Activated CD8-positive, alpha-beta T cell treated with anti-CD3 and anti-CD28 coated beads for 36 hours (primary cell): Measurements from ENCODE around the gene FBXO3. TPM values are rescaled to one million over a fixed set of nuclear protein-coding genes. Genes with fewer than 3 reads are reported as not detected.

Source experiments
- ATAC-seq: fragments of 200-7000 bp; cut with Tn5 transposase; one replicate; pipeline ENCODE4 v1.10.0; 2021; ENCODE audit warnings: mild to moderate bottlenecking, moderate library complexity
- CTCF ChIA-PET: fragments of 350-600 bp; sonication (Branson Sonifier 250); formaldehyde crosslinking; loops from one replicate; lab custom pipeline; 2021; ENCODE audit warnings: antibody characterized with exemption; lab: Charles Lee
- POLR2A ChIA-PET: fragments of 350-600 bp; sonication (Branson Sonifier 250); formaldehyde crosslinking; loops from one replicate; lab custom pipeline; 2021; ENCODE audit warnings: antibody characterized with exemption; lab: Charles Lee
- DNase-seq: peaks from one replicate; pipeline ENCODE4 v3.0.0-alpha.2; 2020
- H3K27ac Mint-ChIP-seq: one replicate; pipeline ENCODE4 v1.8.0; 2021; ENCODE audit warnings: mild to moderate bottlenecking, mixed read lengths
- H3K27me3 Mint-ChIP-seq: one replicate; pipeline ENCODE4 v1.8.0; 2021; ENCODE audit warnings: mixed read lengths
- H3K36me3 Mint-ChIP-seq: one replicate; pipeline ENCODE4 v1.8.0; 2021; ENCODE audit warnings: low read depth, mixed read lengths
- H3K4me1 Mint-ChIP-seq: one replicate; pipeline ENCODE4 v1.8.0; 2021; ENCODE audit warnings: low read depth, mixed read lengths
- H3K4me3 Mint-ChIP-seq: one replicate; pipeline ENCODE4 v1.8.0; 2021; ENCODE audit warnings: mild to moderate bottlenecking, moderate library complexity, mixed read lengths
- H3K9me3 Mint-ChIP-seq: one replicate; pipeline ENCODE4 v1.8.0; 2021; ENCODE audit warnings: mixed read lengths
- CTCF ChIP-seq: fragments of 200-600 bp; IDR thresholded peaks from one replicate; pipeline ENCODE4 v1.8.0; 2022; ENCODE audit warnings: antibody characterized with exemption, mild to moderate bottlenecking
- intact Hi-C: fragments of 100-400 bp; cut with micrococcal nuclease; formaldehyde crosslinking; loops from one replicate; pipeline ENCODE4 v1.10.0; 2022
- total RNA-seq, 2 experiments: library from RNA; stranded (reverse); gene quantifications; one replicate each; pipeline ENCODE4 v1.2.3, GENCODE V29; 2021

Gene FBXO3
- total RNA-seq, 2 experiments from 2014 or later: 9.0 to 11.5 TPM

GRCh38 chr11:33766085-33766484 is 8.2 kb downstream of the FBXO3 start:
- ATAC-seq (no peak), DNase-seq (no peak)
- TF ChIP-seq CTCF: no peak
- no peaks in the 10 kb centered on the region for H3K9me3 Mint-ChIP-seq
- ChIA-PET CTCF (no interaction called here), POLR2A (no interaction called here)
- H3K36me3 Mint-ChIP-seq: peaks cover 26% of the 10 kb centered on the region
- no peaks in the 10 kb centered on the region for H3K27me3 Mint-ChIP-seq
- peaks cover 12% of the 10 kb centered on the region for H3K4me1 Mint-ChIP-seq
- no peak overlapping the region for H3K27ac Mint-ChIP-seq
- H3K4me3 Mint-ChIP-seq: no peak overlapping the region
- intact Hi-C loops: no loop called here

GRCh38 chr11:33761471-33761870 is 12.8 kb downstream of the FBXO3 start:
- Mint-ChIP-seq H3K9me3 (no peaks in the 10 kb centered on the region), H3K4me1 (peaks cover 16% of the 10 kb centered on the region), H3K4me3 (no peak overlapping the region), H3K27ac (no peak overlapping the region), H3K36me3 (peaks cover 49% of the 10 kb centered on the region), H3K27me3 (no peaks in the 10 kb centered on the region)
- DNase-seq (no peak), ATAC-seq (no peak)
- intact Hi-C loops: no loop called here
- no peak for TF ChIP-seq CTCF
- ChIA-PET CTCF (interaction anchor here (1.0 kb wide), 1 partner anchor 19 kb away, joined by 3 read pairs; no protein-coding TSS in a partner anchor), POLR2A (interaction anchor here (0.7 kb wide), 1 partner anchor 12 kb away, joined by 3 read pairs; no protein-coding TSS in a partner anchor)

- H3K36me3 Mint-ChIP-seq: peaks cover 13% of the 10 kb centered on the region
- no peaks in the 10 kb centered on the region for H3K27me3 Mint-ChIP-seq
- peaks cover 8% of the 10 kb centered on the region for H3K4me1 Mint-ChIP-seq
- intact Hi-C loops: no loop called here
- ChIA-PET POLR2A (interaction anchor here (0.6 to 1.5 kb wide), 3 partner anchors 15 to 262 kb away, joined by 3 read pairs; partner anchors contain the start of gene C11orf91), CTCF (interaction anchor here (1.3 to 3.2 kb wide), 3 partner anchors 11 to 51 kb away, joined by 3 to 17 read pairs (median 5); no protein-coding TSS in a partner anchor)
- no peaks in the 10 kb centered on the region for H3K9me3 Mint-ChIP-seq
- DNase-seq (no peak), ATAC-seq (peak; percentile 91)
- H3K27ac Mint-ChIP-seq: peak overlapping the region; percentile 6
- no peak for TF ChIP-seq CTCF
- no peak overlapping the region for H3K4me3 Mint-ChIP-seq
Measured at GRCh38 chr11:33753304-33753967, 20.9 kb downstream of the FBXO3 start.

GRCh38 chr11:33751878-33752277 is 22.4 kb downstream of the FBXO3 start:
- Mint-ChIP-seq H3K4me3 (no peak overlapping the region), H3K27ac (no peak overlapping the region), H3K27me3 (no peaks in the 10 kb centered on the region), H3K4me1 (peaks cover 8% of the 10 kb centered on the region), H3K36me3 (peaks cover 14% of the 10 kb centered on the region), H3K9me3 (no peaks in the 10 kb centered on the region)
- ATAC-seq (no peak), DNase-seq (no peak)
- POLR2A ChIA-PET: interaction anchor here (1.5 kb wide), 1 partner anchor 51 kb away, joined by 3 read pairs; the partner anchor contains the start of gene C11orf91
- CTCF ChIA-PET: interaction anchor here (1.0 to 1.5 kb wide), 2 partner anchors 9 to 36 kb away, joined by 4 to 5 read pairs; no protein-coding TSS in a partner anchor
- intact Hi-C loops: no loop called here
- no peak for TF ChIP-seq CTCF

- DNase-seq: no peak
- Mint-ChIP-seq H3K9me3 (no peaks in the 10 kb centered on the region), H3K4me1 (peaks cover under 1% of the 10 kb centered on the region), H3K27me3 (no peaks in the 10 kb centered on the region), H3K27ac (no peak overlapping the region), H3K36me3 (peaks cover 8% of the 10 kb centered on the region), H3K4me3 (no peak overlapping the region)
- ChIA-PET POLR2A (interaction anchor here (0.6 kb wide), 2 partner anchors 12 to 188 kb away, joined by 3 read pairs; partner anchors contain the start of gene CD59), CTCF (no interaction called here)
- ATAC-seq: no peak
- intact Hi-C loops: loop anchor here (10.0 kb wide), 1 partner anchor 383 kb away; no protein-coding TSS in a partner anchor
- TF ChIP-seq CTCF: no peak
Measured at GRCh38 chr11:33747979-33748378, 26.3 kb downstream of the FBXO3 start.
